CD14-positive monocyte (primary cell): Measurements from ENCODE around the gene GREB1. TPM values are rescaled to one million over a fixed set of nuclear protein-coding genes. Genes with fewer than 3 reads are reported as not detected.

Source experiments
- DNase-seq, 3 donors: peaks; one replicate each; pipeline ENCODE4 v3.0.0-alpha.2; 2011 to 2022
- H2AFZ ChIP-seq: 2 replicates; pipeline ENCODE4 v1.6.0; 2012; ENCODE audit warnings: mild to moderate bottlenecking, low read depth, low read length, inconsistent platforms; ENCODE audit not compliant: insufficient read depth, poor library complexity, severe bottlenecking
- H3K27ac ChIP-seq, 2 donors: 1 replicate in 1 of 2; 2 replicates in 1 of 2; pipeline ENCODE4 v1.5.1; 2012 to 2013; ENCODE audit warnings: low read length in 2 of 2, control low read depth in 1 of 2, inconsistent platforms in 1 of 2, low read depth in 1 of 2, mild to moderate bottlenecking in 1 of 2
- H3K27me3 ChIP-seq, 2 donors: one replicate each; pipeline versions ENCODE4 v1.6.0 to v1.6.1; 2011 to 2013; ENCODE audit warnings: low read length in 2 of 2; ENCODE audit not compliant: control insufficient read depth in 2 of 2, insufficient read depth in 2 of 2
- H3K36me3 ChIP-seq, 2 donors: replicated peaks in 1 of 2; 1 replicate in 1 of 2; 2 replicates in 1 of 2; pipeline versions ENCODE4 v1.5.1 to v1.6.1; 2012 to 2013; ENCODE audit warnings: low read length in 2 of 2, control low read depth in 1 of 2, inconsistent platforms in 1 of 2, mild to moderate bottlenecking in 1 of 2; ENCODE audit not compliant: insufficient read depth in 2 of 2, control insufficient read depth in 1 of 2
- H3K4me1 ChIP-seq, 2 donors: 1 replicate in 1 of 2; 2 replicates in 1 of 2; pipeline versions ENCODE4 v1.5.1 to v1.6.1; 2012 to 2013; ENCODE audit warnings: low read length in 2 of 2, control low read depth in 1 of 2, inconsistent platforms in 1 of 2, mild to moderate bottlenecking in 1 of 2, moderate library complexity in 1 of 2; ENCODE audit not compliant: insufficient read depth in 2 of 2, control insufficient read depth in 1 of 2
- H3K4me2 ChIP-seq: replicated peaks from 2 replicates; pipeline ENCODE3; 2012; ENCODE audit warnings: low read length, moderate library complexity, mild to moderate bottlenecking; ENCODE audit not compliant: poor library complexity, severe bottlenecking; ENCODE audit errors: extremely low read depth
- H3K4me3 ChIP-seq, 3 experiments: fragments of 200-600 bp in 1 of 3; sonication (generic) in 1 of 3; replicated peaks in 1 of 3; 1 replicate in 2 of 3; 2 replicates in 1 of 3; pipeline ENCODE4 v1.5.1; 2011 to 2013; ENCODE audit warnings: low read length in 3 of 3, mild to moderate bottlenecking in 3 of 3, control low read depth in 2 of 3, low read depth in 2 of 3, inconsistent platforms in 1 of 3, moderate library complexity in 1 of 3
- H3K79me2 ChIP-seq: 2 replicates; pipeline ENCODE4 v1.6.0; 2012; ENCODE audit warnings: mild to moderate bottlenecking, control low read depth, inconsistent platforms, low read length, moderate library complexity; ENCODE audit not compliant: insufficient read depth
- H3K9ac ChIP-seq: 2 replicates; pipeline ENCODE4 v1.6.0; 2017; ENCODE audit warnings: low read length, mild to moderate bottlenecking; ENCODE audit not compliant: insufficient read depth, poor library complexity, severe bottlenecking
- H3K9me3 ChIP-seq, 2 donors: replicated peaks in 1 of 2; 1 replicate in 1 of 2; 2 replicates in 1 of 2; pipeline versions ENCODE4 v1.5.1 to v1.6.1; 2012 to 2013; ENCODE audit warnings: low read length in 2 of 2, control low read depth in 1 of 2; ENCODE audit not compliant: control insufficient read depth in 1 of 2, insufficient read depth in 1 of 2
- H4K20me1 ChIP-seq: 2 replicates; pipeline ENCODE4 v1.6.0; 2012; ENCODE audit warnings: mild to moderate bottlenecking, low read length, control low read depth, moderate library complexity; ENCODE audit not compliant: insufficient read depth
- H3K27ac Mint-ChIP-seq, 7 donors: one replicate each; pipeline ENCODE4 v1.8.0; 2020; ENCODE audit warnings: mild to moderate bottlenecking in 7 of 7, mixed read lengths in 7 of 7, moderate library complexity in 6 of 7, inconsistent platforms in 2 of 7
- H3K27me3 Mint-ChIP-seq, 3 donors: one replicate each; pipeline ENCODE4 v1.8.0; 2021 to 2022; ENCODE audit warnings: low read depth in 3 of 3, mild to moderate bottlenecking in 3 of 3, mixed read lengths in 3 of 3, moderate library complexity in 3 of 3, inconsistent platforms in 1 of 3
- H3K36me3 Mint-ChIP-seq, 2 donors: one replicate each; pipeline ENCODE4 v1.8.0; 2020; ENCODE audit warnings: mixed read lengths in 2 of 2, inconsistent platforms in 1 of 2, mild to moderate bottlenecking in 1 of 2
- H3K4me1 Mint-ChIP-seq: one replicate; pipeline ENCODE4 v1.8.0; 2020; ENCODE audit warnings: mild to moderate bottlenecking, mixed read lengths
- H3K4me3 Mint-ChIP-seq, 2 donors: one replicate each; pipeline ENCODE4 v1.8.0; 2020; ENCODE audit warnings: mild to moderate bottlenecking in 2 of 2, mixed read lengths in 2 of 2, moderate library complexity in 1 of 2
- H3K9me3 Mint-ChIP-seq, 7 donors: one replicate each; pipeline ENCODE4 v1.8.0; 2020 to 2022; ENCODE audit warnings: mixed read lengths in 7 of 7, mild to moderate bottlenecking in 6 of 7, moderate library complexity in 6 of 7, inconsistent platforms in 2 of 7
- WGBS: methylation state at CpG from one replicate; pipeline ENCODE4 v1.1.5; 2013; ENCODE audit warnings: missing lambda C conversion rate; ENCODE audit not compliant: insufficient coverage; 5-methylcytosine and 5-hydroxymethylcytosine counted together
- intact Hi-C, 2 donors: fragments of 100-400 bp; cut with micrococcal nuclease; formaldehyde crosslinking; loops; one replicate each; pipeline versions ENCODE4 v1.15.0 to v1.15.1; 2023
- polyA plus RNA-seq, 3 donors: library from polyadenylated mRNA; depleted of rRNA in 1 of 3; unstranded in 2 of 3; stranded (reverse) in 1 of 3; fragments of 300-500 nt in 2 of 3; fragments of >200 nt in 1 of 3; fragmentation: Illumina TruSeq in 2 of 3; gene quantifications; 1 replicate in 2 of 3; 2 replicates in 1 of 3; pipeline ENCODE4 v1.2.3, GENCODE V29; 2012 to 2021
- TF ChIP-seq, protein P1 (sequence below): fragments of 200-600 bp; IDR thresholded peaks from one replicate; pipeline ENCODE4 v1.8.0; 2022; ENCODE audit warnings: antibody characterized with exemption, mild to moderate bottlenecking

Gene GREB1
- polyA plus RNA-seq, 3 donors: not detected

DNA sequence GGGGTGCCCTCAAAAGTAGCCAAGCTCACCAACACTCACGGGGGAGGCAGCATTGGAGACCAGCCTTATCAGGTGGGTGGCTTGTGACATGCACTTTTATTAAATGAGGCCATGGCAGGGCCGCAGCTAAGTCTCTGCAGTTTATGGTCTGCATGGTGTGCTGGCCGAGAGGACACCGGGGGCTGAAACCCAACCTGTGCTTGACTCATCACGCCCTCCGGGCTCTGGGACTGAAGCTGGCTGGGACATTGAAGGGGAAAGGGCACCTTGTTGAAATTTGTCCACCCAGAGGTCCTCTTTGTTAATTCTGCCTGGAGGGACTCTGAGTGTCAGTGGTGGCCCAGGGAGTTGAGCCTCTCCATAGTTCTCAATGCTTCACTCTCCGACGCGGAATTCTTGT is 153.9 kb downstream of the GREB1 start:
- DNase-seq: no peak
- WGBS: 92% methylated on average over 6 of the region's 9 CpGs
- peak overlapping the region; percentile 76 to 95 (median 88) for H3K27ac Mint-ChIP-seq
- peaks cover 0 to 3% of the 10 kb centered on the region in 2 donors for H3K36me3 Mint-ChIP-seq
- H3K27me3 Mint-ChIP-seq: peaks cover 11 to 21% (median 19%) of the 10 kb centered on the region in 3 donors
- peaks cover 40% of the 10 kb centered on the region for H3K4me1 Mint-ChIP-seq
- Histone ChIP-seq H3K79me2 (no peaks in the 10 kb centered on the region), H3K4me1 (peaks cover 29 to 31% of the 10 kb centered on the region in 2 donors), H3K4me2 (peak overlapping the region; percentile 74), H3K9ac (no peak overlapping the region), H2AFZ (peak overlapping the region; percentile 71), H3K9me3 (no peaks in the 10 kb centered on the region), H3K27ac (peak overlapping the region in 1 of 2 donors; percentile 45), H3K4me3 (peak overlapping the region in 2 of 3 experiments; percentile 21 to 63), H3K36me3 (no peaks in the 10 kb centered on the region), H4K20me1 (no peaks in the 10 kb centered on the region), H3K27me3 (no peaks in the 10 kb centered on the region)
- TF ChIP-seq, protein P1, sequence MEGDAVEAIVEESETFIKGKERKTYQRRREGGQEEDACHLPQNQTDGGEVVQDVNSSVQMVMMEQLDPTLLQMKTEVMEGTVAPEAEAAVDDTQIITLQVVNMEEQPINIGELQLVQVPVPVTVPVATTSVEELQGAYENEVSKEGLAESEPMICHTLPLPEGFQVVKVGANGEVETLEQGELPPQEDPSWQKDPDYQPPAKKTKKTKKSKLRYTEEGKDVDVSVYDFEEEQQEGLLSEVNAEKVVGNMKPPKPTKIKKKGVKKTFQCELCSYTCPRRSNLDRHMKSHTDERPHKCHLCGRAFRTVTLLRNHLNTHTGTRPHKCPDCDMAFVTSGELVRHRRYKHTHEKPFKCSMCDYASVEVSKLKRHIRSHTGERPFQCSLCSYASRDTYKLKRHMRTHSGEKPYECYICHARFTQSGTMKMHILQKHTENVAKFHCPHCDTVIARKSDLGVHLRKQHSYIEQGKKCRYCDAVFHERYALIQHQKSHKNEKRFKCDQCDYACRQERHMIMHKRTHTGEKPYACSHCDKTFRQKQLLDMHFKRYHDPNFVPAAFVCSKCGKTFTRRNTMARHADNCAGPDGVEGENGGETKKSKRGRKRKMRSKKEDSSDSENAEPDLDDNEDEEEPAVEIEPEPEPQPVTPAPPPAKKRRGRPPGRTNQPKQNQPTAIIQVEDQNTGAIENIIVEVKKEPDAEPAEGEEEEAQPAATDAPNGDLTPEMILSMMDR: no peak
- peaks cover 0 to 4% (median 0%) of the 10 kb centered on the region in 7 donors for H3K9me3 Mint-ChIP-seq
- H3K4me3 Mint-ChIP-seq: peak overlapping the region; percentile 75 to 89
- intact Hi-C loops: loop anchor here (2.0 to 5.0 kb wide), 3 partner anchors 90 to 220 kb away; partner anchors contain the start of gene E2F6 (in 1 of the 2)

DNA sequence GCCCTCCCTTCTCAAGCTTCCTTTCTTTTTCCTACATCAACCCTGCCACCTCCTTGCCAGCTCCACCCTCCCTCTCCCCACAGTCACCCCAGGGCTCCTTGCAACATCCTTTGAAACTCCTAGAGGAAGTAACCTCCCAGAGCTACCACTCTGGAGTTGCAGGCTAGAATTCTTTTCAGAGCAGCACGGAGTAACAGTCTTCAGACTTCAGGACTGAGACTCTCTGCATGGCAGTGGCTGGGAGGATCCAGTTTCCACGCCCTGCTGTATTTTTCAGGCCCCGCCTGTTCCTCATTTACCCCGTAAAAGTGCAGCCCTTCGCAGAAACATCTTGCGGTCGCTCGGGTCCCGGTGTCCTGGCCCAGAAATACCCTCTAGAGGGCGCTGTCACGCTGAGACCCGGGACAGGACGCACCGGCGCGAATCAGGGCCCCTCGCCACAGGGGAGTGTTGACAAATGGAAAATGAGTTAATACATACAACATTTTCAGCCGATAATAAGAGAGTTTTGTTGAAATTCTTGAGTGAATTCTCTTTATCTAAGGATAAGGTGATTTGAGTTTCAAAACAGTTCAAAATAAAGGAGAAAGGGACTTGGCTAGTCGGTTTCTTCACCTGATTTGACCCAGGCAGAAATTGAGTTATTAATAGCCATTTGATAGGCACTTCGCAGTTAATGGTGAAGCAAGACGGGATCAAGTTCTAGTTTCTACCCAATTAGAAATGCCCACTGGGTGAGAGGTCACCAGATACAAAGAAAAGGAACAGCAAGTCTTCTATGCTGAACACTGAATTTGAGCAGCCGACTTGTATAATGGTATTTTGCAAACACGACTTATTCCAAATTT is 154.6 kb downstream of the GREB1 start:
- peaks cover 0 to 3% of the 10 kb centered on the region in 2 donors for H3K36me3 Mint-ChIP-seq
- peak overlapping the region; percentile 75 to 89 for H3K4me3 Mint-ChIP-seq
- peak overlapping the region; percentile 76 to 95 (median 88) for H3K27ac Mint-ChIP-seq
- H3K79me2 ChIP-seq: no peaks in the 10 kb centered on the region
- peak overlapping the region in 1 of 2 donors; percentile 45 for H3K27ac ChIP-seq
- 22% methylated on average over 9 of the region's 23 CpGs for WGBS
- peaks cover 42% of the 10 kb centered on the region for H3K4me1 Mint-ChIP-seq
- H3K4me1 ChIP-seq: peaks cover 29 to 34% of the 10 kb centered on the region in 2 donors
- H3K9me3 Mint-ChIP-seq: peaks cover 0 to 4% (median 0%) of the 10 kb centered on the region in 7 donors
- intact Hi-C loops: loop anchor here (2.0 to 5.0 kb wide), 3 partner anchors 89 to 221 kb away; partner anchors contain the start of gene E2F6 (in 1 of the 2)
- peak overlapping the region; percentile 10 for H3K9ac ChIP-seq
- no peaks in the 10 kb centered on the region for H3K36me3 ChIP-seq
- no peaks in the 10 kb centered on the region for H4K20me1 ChIP-seq
- H2AFZ ChIP-seq: peak overlapping the region; percentile 71
- TF ChIP-seq, protein P1: peak; percentile 93
- DNase-seq: peak; percentile 76 to 86 (median 79)
- H3K4me2 ChIP-seq: peak overlapping the region; percentile 74
- peaks cover 13 to 17% (median 16%) of the 10 kb centered on the region in 3 donors for H3K27me3 Mint-ChIP-seq
- H3K4me3 ChIP-seq: peak overlapping the region; percentile 1 to 63 (median 21)
- no peaks in the 10 kb centered on the region for H3K27me3 ChIP-seq
- no peaks in the 10 kb centered on the region for H3K9me3 ChIP-seq
